Keratinocyte (primary cell): ENCODE data around the gene LIN9. TPM values are rescaled to one million over a fixed set of nuclear protein-coding genes. Genes with fewer than 3 reads are reported as not detected.
A peak's percentile ranks its signal among the peaks of the same experiment; 100 is the strongest.

Source experiments
- DNase-seq: peaks from one replicate; pipeline ENCODE4 v3.0.0-alpha.2; 2011; ENCODE audit warnings: low read depth, missing footprints, low spot score
- FAIRE-seq: peaks from 2 replicates; lab custom pipeline; 2011; peaks lifted over from hg19 to GRCh38; lab: Jason Lieb, UNC
- H2AFZ ChIP-seq: 2 replicates; pipeline ENCODE4 v1.6.0; 2012; ENCODE audit warnings: low read length, control low read depth, inconsistent platforms; ENCODE audit not compliant: control insufficient read depth
- H3K27ac ChIP-seq: 2 replicates; pipeline ENCODE4 v1.5.1; 2011; ENCODE audit warnings: low read length; ENCODE audit not compliant: control insufficient read depth, insufficient read depth
- H3K27me3 ChIP-seq: 3 replicates; pipeline ENCODE4 v1.6.0; 2011; ENCODE audit warnings: low read length; ENCODE audit not compliant: control insufficient read depth, insufficient read depth; ENCODE audit errors: extremely low read depth
- H3K36me3 ChIP-seq, 2 experiments: 2 replicates in 1 of 2; 3 replicates in 1 of 2; pipeline ENCODE4 v1.5.1; 2011; ENCODE audit warnings: low read length in 2 of 2, mild to moderate bottlenecking in 1 of 2; ENCODE audit not compliant: control insufficient read depth in 2 of 2, insufficient read depth in 2 of 2; ENCODE audit errors: extremely low read depth in 1 of 2
- H3K4me1 ChIP-seq: 3 replicates; pipeline ENCODE4 v1.5.1; 2011; ENCODE audit warnings: low read length; ENCODE audit not compliant: control insufficient read depth, insufficient read depth; ENCODE audit errors: extremely low read depth
- H3K4me2 ChIP-seq: 3 replicates; pipeline ENCODE4 v1.6.0; 2011; ENCODE audit warnings: low read depth, low read length; ENCODE audit not compliant: control insufficient read depth, insufficient read depth; ENCODE audit errors: extremely low read depth
- H3K4me3 ChIP-seq, 3 experiments: fragments of 200-600 bp in 1 of 3; sonication (generic) in 1 of 3; 2 replicates in 2 of 3; 3 replicates in 1 of 3; pipeline ENCODE4 v1.5.1; 2011 to 2016; ENCODE audit warnings: low read length in 3 of 3, mild to moderate bottlenecking in 3 of 3, control low read depth in 2 of 3, inconsistent platforms in 1 of 3, low read depth in 1 of 3, mixed read lengths in 1 of 3, mixed run types in 1 of 3, moderate library complexity in 1 of 3; ENCODE audit not compliant: control insufficient read depth in 2 of 3, insufficient read depth in 2 of 3; ENCODE audit errors: extremely low read depth in 1 of 3
- H3K79me2 ChIP-seq: 2 replicates; pipeline ENCODE4 v1.6.0; 2012; ENCODE audit warnings: low read length; ENCODE audit not compliant: control insufficient read depth, insufficient read depth
- H3K9ac ChIP-seq: 3 replicates; pipeline ENCODE4 v1.6.0; 2011; ENCODE audit warnings: low read length; ENCODE audit not compliant: control insufficient read depth, insufficient read depth; ENCODE audit errors: extremely low read depth
- H3K9me1 ChIP-seq: 3 replicates; pipeline ENCODE4 v1.6.0; 2011; ENCODE audit warnings: low read length; ENCODE audit not compliant: control insufficient read depth, insufficient read depth; ENCODE audit errors: extremely low read depth
- H3K9me3 ChIP-seq: 2 replicates; pipeline ENCODE4 v1.5.1; 2012; ENCODE audit warnings: low read depth, low read length; ENCODE audit not compliant: control insufficient read depth
- H4K20me1 ChIP-seq: 3 replicates; pipeline ENCODE4 v1.6.0; 2011; ENCODE audit warnings: low read length; ENCODE audit not compliant: control insufficient read depth, insufficient read depth; ENCODE audit errors: extremely low read depth
- CTCF ChIP-seq, 3 experiments: IDR thresholded peaks in 1 of 3; conservative IDR thresholded peaks in 1 of 3; optimal IDR thresholded peaks in 1 of 3; 2 replicates in 2 of 3; 3 replicates in 1 of 3; pipeline versions ENCODE3 to v1.5.1; 2011; ENCODE audit warnings: low read length in 3 of 3, mild to moderate bottlenecking in 3 of 3, moderate library complexity in 2 of 3, control low read depth in 1 of 3, inconsistent platforms in 1 of 3; ENCODE audit not compliant: insufficient read depth in 2 of 3; ENCODE audit errors: extremely low read depth in 1 of 3
- EZH2 ChIP-seq: IDR thresholded peaks from one replicate; pipeline ENCODE4 v1.6.1; 2012; ENCODE audit warnings: inconsistent platforms, mild to moderate bottlenecking, low read length, moderate library complexity
- dilution Hi-C: fragments of 300-500 bp; cut with MboI; formaldehyde crosslinking; loops from one replicate; pipeline ENCODE4 v1.7.0; 2020; ENCODE audit warnings: low sequenced_read_pairs; ENCODE audit not compliant: extremely low pct_ligation_motif_present
- polyA plus RNA-seq, 5 experiments: library from polyadenylated mRNA; depleted of rRNA in 3 of 5; stranded (reverse) in 3 of 5; stranded (forward) in 1 of 5; unstranded in 1 of 5; fragments of >200 nt; gene quantifications; 1 replicate in 1 of 5; 2 replicates in 3 of 5; 3 replicates in 1 of 5; pipeline versions ENCODE4 v1.2.1 to v1.2.3, GENCODE V29; 2011 to 2012; ENCODE audit warnings: missing spikeins in 2 of 5, low read depth in 1 of 5, low replicate concordance in 1 of 5

The LIN9 gene
- polyA plus RNA-seq, 1 donor (not counting 4 experiments of a cell fraction or from before 2014, with no cell fraction given) = 5.6 TPM

- dilution Hi-C loops = no loop called here
- DNase-seq (no peak), FAIRE-seq (no peak)
- H4K20me1 ChIP-seq = no peaks in the 10 kb centered on the region
- H3K9ac ChIP-seq = no peak overlapping the region
- no peak overlapping the region for H3K27ac ChIP-seq
- no peaks in the 10 kb centered on the region for H3K36me3 ChIP-seq
- no peaks in the 10 kb centered on the region for H3K79me2 ChIP-seq
- TF ChIP-seq CTCF (optimal IDR thresholded peaks at IDR 0.05 in 1 of 3, IDR thresholded peaks at IDR 0.05 in 1 of 3, conservative IDR thresholded peaks at IDR 0.05 in 1 of 3; ENCODE audit: extremely low read depth in 1 of 3, insufficient read depth in 2 of 3, low read length in 3 of 3) (no peak), EZH2 (no peak)
- H3K9me1 ChIP-seq = no peaks in the 10 kb centered on the region
- H3K4me3 ChIP-seq = no peak overlapping the region
- no peaks in the 10 kb centered on the region for H3K27me3 ChIP-seq
- no peak overlapping the region for H2AFZ ChIP-seq
- no peaks in the 10 kb centered on the region for H3K9me3 ChIP-seq
- no peaks in the 10 kb centered on the region for H3K4me1 ChIP-seq
- no peak overlapping the region for H3K4me2 ChIP-seq
Measured at GRCh38 chr1:226335661-226336060, 26.7 kb upstream of the LIN9 start.

GRCh38 chr1:226332947-226333346 lies 24.0 kb upstream of the LIN9 start:
- Histone ChIP-seq H3K4me3 (no peak overlapping the region), H3K9me1 (no peaks in the 10 kb centered on the region), H2AFZ (peak overlapping the region; percentile 59), H3K36me3 (no peaks in the 10 kb centered on the region), H3K4me1 (no peaks in the 10 kb centered on the region), H3K9me3 (no peaks in the 10 kb centered on the region), H3K9ac (no peak overlapping the region), H3K27ac (no peak overlapping the region), H4K20me1 (no peaks in the 10 kb centered on the region), H3K79me2 (no peaks in the 10 kb centered on the region), H3K27me3 (no peaks in the 10 kb centered on the region), H3K4me2 (peak overlapping the region; percentile 45)
- dilution Hi-C loops = no loop called here
- FAIRE-seq (no peak), DNase-seq (no peak)
- TF ChIP-seq CTCF (optimal IDR thresholded peaks at IDR 0.05 in 1 of 3, IDR thresholded peaks at IDR 0.05 in 1 of 3, conservative IDR thresholded peaks at IDR 0.05 in 1 of 3; ENCODE audit: extremely low read depth in 1 of 3, insufficient read depth in 2 of 3, low read length in 3 of 3) = no peak
- TF ChIP-seq EZH2 = no peak
